ENCODE data around the gene TBC1D16. TPM values are rescaled to one million over a fixed set of nuclear protein-coding genes. Genes with fewer than 3 reads are reported as not detected.

The TBC1D16 gene
- total RNA-seq, 1 donor from 2014 or later = 21.2 TPM

DNA sequence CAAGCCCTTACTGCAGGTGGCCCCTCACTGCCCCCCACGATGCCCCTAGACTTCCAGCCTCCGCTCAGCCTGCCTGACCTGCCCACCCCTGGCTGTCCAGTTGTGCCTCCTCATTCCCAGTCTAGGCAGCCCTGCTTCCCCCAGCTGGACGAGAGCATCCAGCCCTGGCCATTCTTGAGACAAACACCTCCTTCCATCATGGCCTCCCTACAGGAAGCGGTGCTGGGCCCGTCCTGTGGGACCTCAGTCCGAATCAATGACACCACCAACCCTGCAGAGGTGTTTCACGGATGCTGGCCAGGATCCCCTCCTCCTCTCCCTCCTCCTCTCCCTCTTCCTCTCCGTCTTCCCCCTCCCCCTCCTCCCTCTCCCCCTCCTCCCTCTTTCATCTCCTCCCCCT is 29.0 kb upstream of the TBC1D16 start:
- Histone ChIP-seq H3K4me2 (no peak overlapping the region), H3K27ac (no peak overlapping the region), H3K36me3 (no peaks in the 10 kb centered on the region), H3F3A (ENCODE audit: low read depth) (peaks cover 13% of the 10 kb centered on the region), H3K4me1 (peaks cover 11% of the 10 kb centered on the region), H3K27me3 (no peaks in the 10 kb centered on the region), H3K4me3 (no peak overlapping the region), H4K20me1 (ENCODE audit: low read depth) (no peaks in the 10 kb centered on the region), H3K79me2 (ENCODE audit: low read depth) (no peaks in the 10 kb centered on the region), H2AFZ (replicated peaks) (no peak overlapping the region), H3K9me3 (ENCODE audit: low read depth) (no peaks in the 10 kb centered on the region), H3K9ac (no peak overlapping the region)
- H3K9me3 Mint-ChIP-seq = no peaks in the 10 kb centered on the region
- H3K4me1 Mint-ChIP-seq = peaks cover 5% of the 10 kb centered on the region
- DNase-seq (ENCODE audit: low spot score) = no peak
- no peak overlapping the region for H3K27ac Mint-ChIP-seq
- H3K27me3 Mint-ChIP-seq (ENCODE audit: insufficient read depth, low read depth) = peaks cover 3% of the 10 kb centered on the region
- H3K36me3 Mint-ChIP-seq = peaks cover 18% of the 10 kb centered on the region
- no peak for TF ChIP-seq EZH2phosphoT487 (IDR thresholded peaks at IDR 0.05)
- no peak for TF ChIP-seq EZH2 (IDR thresholded peaks at IDR 0.05)
- TF ChIP-seq, protein P1, sequence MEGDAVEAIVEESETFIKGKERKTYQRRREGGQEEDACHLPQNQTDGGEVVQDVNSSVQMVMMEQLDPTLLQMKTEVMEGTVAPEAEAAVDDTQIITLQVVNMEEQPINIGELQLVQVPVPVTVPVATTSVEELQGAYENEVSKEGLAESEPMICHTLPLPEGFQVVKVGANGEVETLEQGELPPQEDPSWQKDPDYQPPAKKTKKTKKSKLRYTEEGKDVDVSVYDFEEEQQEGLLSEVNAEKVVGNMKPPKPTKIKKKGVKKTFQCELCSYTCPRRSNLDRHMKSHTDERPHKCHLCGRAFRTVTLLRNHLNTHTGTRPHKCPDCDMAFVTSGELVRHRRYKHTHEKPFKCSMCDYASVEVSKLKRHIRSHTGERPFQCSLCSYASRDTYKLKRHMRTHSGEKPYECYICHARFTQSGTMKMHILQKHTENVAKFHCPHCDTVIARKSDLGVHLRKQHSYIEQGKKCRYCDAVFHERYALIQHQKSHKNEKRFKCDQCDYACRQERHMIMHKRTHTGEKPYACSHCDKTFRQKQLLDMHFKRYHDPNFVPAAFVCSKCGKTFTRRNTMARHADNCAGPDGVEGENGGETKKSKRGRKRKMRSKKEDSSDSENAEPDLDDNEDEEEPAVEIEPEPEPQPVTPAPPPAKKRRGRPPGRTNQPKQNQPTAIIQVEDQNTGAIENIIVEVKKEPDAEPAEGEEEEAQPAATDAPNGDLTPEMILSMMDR (IDR thresholded peaks at IDR 0.05) = no peak
- no peak overlapping the region for H3K4me3 Mint-ChIP-seq

DNA sequence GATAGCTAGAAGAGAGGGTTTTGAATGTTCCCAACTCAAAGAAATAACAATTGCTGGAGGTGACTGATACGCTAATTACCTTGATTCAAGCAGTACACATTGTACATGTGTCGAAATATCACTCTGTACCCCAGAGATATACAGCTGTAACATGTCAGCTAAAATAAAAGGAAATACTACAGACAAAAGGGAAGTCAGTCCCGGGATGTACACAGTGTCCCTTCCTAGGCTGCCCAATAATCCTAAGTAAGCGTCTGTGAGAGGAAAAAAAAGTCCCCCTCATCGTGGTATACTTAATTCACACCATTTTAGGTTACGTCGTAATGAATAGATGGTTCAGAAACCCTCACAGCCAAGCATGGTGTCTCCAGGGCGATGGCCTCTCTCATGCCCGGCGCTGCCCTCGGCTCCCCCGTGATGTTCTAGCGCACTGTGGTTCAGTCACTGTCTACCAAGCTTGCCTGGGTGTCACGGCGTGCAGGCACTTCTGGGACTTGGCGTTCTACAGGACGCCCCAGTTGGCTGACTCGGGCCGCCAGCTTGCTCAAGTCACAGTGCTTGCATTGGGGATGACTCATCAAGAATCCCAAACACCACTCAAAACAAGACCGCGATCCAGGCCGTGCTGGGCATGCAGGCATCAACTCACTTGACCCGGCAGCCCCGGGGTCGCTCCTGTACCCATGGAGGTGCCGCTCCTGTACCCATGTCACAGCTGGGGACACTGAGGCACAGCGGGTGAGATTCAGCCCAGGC is 28.3 kb upstream of the TBC1D16 start:
- no peak overlapping the region for H3K4me3 Mint-ChIP-seq
- Histone ChIP-seq H2AFZ (replicated peaks) (no peak overlapping the region), H3K79me2 (ENCODE audit: low read depth) (no peaks in the 10 kb centered on the region), H3K9me3 (ENCODE audit: low read depth) (no peaks in the 10 kb centered on the region), H3K4me2 (no peak overlapping the region), H3K4me1 (peaks cover 11% of the 10 kb centered on the region), H4K20me1 (ENCODE audit: low read depth) (no peaks in the 10 kb centered on the region), H3K27ac (no peak overlapping the region), H3K27me3 (no peaks in the 10 kb centered on the region), H3K9ac (no peak overlapping the region), H3K4me3 (no peak overlapping the region), H3K36me3 (no peaks in the 10 kb centered on the region), H3F3A (ENCODE audit: low read depth) (peaks cover 13% of the 10 kb centered on the region)
- no peaks in the 10 kb centered on the region for H3K9me3 Mint-ChIP-seq
- TF ChIP-seq EZH2 (IDR thresholded peaks at IDR 0.05) (no peak), EZH2phosphoT487 (IDR thresholded peaks at IDR 0.05) (no peak)
- TF ChIP-seq, protein P1 (IDR thresholded peaks at IDR 0.05) = no peak
- no peak for DNase-seq (ENCODE audit: low spot score)
- H3K4me1 Mint-ChIP-seq = peaks cover 2% of the 10 kb centered on the region
- H3K27ac Mint-ChIP-seq = no peak overlapping the region
- H3K27me3 Mint-ChIP-seq (ENCODE audit: insufficient read depth, low read depth) = peaks cover 3% of the 10 kb centered on the region
- H3K36me3 Mint-ChIP-seq = peaks cover 19% of the 10 kb centered on the region

DNA sequence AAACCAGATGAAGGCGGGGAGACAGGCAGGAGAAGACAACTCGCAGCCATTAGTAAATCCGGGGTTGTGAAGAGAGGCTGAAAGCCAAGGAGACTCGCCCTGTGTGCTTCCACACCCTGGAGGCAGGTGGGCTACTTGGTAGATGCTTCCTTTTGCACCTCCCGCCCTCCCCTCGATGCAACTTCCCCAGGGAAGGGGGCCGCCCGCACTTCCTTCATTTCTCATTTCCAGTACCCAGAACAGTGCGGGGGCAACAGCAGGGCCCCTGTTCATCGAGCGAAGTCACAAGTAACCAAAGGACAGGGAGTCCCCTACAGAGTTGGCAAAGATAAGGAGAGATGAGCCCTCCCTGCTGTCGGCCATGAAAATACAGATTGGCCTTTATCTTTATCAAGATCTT is 25.7 kb upstream of the TBC1D16 start:
- Mint-ChIP-seq H3K9me3 (no peaks in the 10 kb centered on the region), H3K4me3 (no peak overlapping the region)

More for the DNA sequence above, 25.7 kb upstream of the TBC1D16 start:
- Histone ChIP-seq H3F3A (ENCODE audit: low read depth) (peaks cover 13% of the 10 kb centered on the region), H3K4me1 (peaks cover 11% of the 10 kb centered on the region), H3K4me3 (no peak overlapping the region), H2AFZ (replicated peaks) (no peak overlapping the region), H3K27me3 (no peaks in the 10 kb centered on the region), H3K36me3 (no peaks in the 10 kb centered on the region), H3K9ac (no peak overlapping the region), H3K79me2 (ENCODE audit: low read depth) (no peaks in the 10 kb centered on the region), H3K4me2 (no peak overlapping the region), H4K20me1 (ENCODE audit: low read depth) (no peaks in the 10 kb centered on the region), H3K27ac (no peak overlapping the region), H3K9me3 (ENCODE audit: low read depth) (no peaks in the 10 kb centered on the region)
- H3K36me3 Mint-ChIP-seq = peaks cover 20% of the 10 kb centered on the region
- peaks cover 3% of the 10 kb centered on the region for H3K27me3 Mint-ChIP-seq (ENCODE audit: insufficient read depth, low read depth)
- TF ChIP-seq, protein P1 (IDR thresholded peaks at IDR 0.05) = no peak
- no peak for TF ChIP-seq EZH2phosphoT487 (IDR thresholded peaks at IDR 0.05)
- TF ChIP-seq EZH2 (IDR thresholded peaks at IDR 0.05) = no peak
- no peak for DNase-seq (ENCODE audit: low spot score)
- H3K4me1 Mint-ChIP-seq = no peaks in the 10 kb centered on the region
- H3K27ac Mint-ChIP-seq = peak overlapping the region; percentile 25
